HG02571 (cell line): ENCODE measurements around the gene LIPG.
"Not testable (repeated sequence)": the region's sequence is repeated elsewhere in the genome, so short reads cannot be mapped to it uniquely, and the experiment has no call there.

ENCODE experiments used
- ATAC-seq: cut with Tn5 transposase; IDR thresholded peaks from one replicate; pipeline ENCODE4 v1.9.1; 2021; ENCODE audit warnings: mild to moderate bottlenecking, moderate library complexity; ENCODE audit not compliant: unreplicated experiment

Gene LIPG

GRCh38 chr18:49546278-49546677 is 15.6 kb upstream of the LIPG start:
- ATAC-seq: no peak

- ATAC-seq: no peak
These were observed 15.1 kb upstream of the LIPG start for GRCh38 chr18:49546719-49547273.

GRCh38 chr18:49547701-49548100 is 14.2 kb upstream of the LIPG start:
- no peak for ATAC-seq

- ATAC-seq: no peak
These were observed 13.6 kb upstream of the LIPG start for GRCh38 chr18:49548229-49548636.

GRCh38 chr18:49550621-49551339 is 11.1 kb upstream of the LIPG start:
- ATAC-seq: no peak

- no peak for ATAC-seq
These were observed 8.9 kb upstream of the LIPG start for GRCh38 chr18:49553003-49553402.

GRCh38 chr18:49555641-49556040 is 6.2 kb upstream of the LIPG start:
- ATAC-seq: no peak

- no peak for ATAC-seq
These were observed 3.5 kb upstream of the LIPG start for GRCh38 chr18:49558356-49558755.

- ATAC-seq: not testable (repeated sequence)
These were observed 2.4 kb upstream of the LIPG start for GRCh38 chr18:49559326-49559931.

GRCh38 chr18:49560277-49560623 is 1.6 kb upstream of the LIPG start:
- no peak for ATAC-seq

- no peak for ATAC-seq
These were observed 1.1 kb upstream of the LIPG start for GRCh38 chr18:49560624-49561288.

- ATAC-seq: no peak
These were observed 748 bp downstream of the LIPG start for GRCh38 chr18:49562481-49563129.

GRCh38 chr18:49563130-49563540 is 1.3 kb downstream of the LIPG start:
- no peak for ATAC-seq

GRCh38 chr18:49563701-49564517 is 2.1 kb downstream of the LIPG start:
- ATAC-seq: no peak

- no peak for ATAC-seq
These were observed 2.6 kb downstream of the LIPG start for GRCh38 chr18:49564518-49564834.

- no peak for ATAC-seq
These were observed 3.2 kb downstream of the LIPG start for GRCh38 chr18:49565101-49565500.

- no peak for ATAC-seq
These were observed 3.8 kb downstream of the LIPG start for GRCh38 chr18:49565612-49566011.

- no peak for ATAC-seq
These were observed 4.4 kb downstream of the LIPG start for GRCh38 chr18:49566217-49566770.

- ATAC-seq: no peak
These were observed 5.1 kb downstream of the LIPG start for GRCh38 chr18:49566985-49567384.

- ATAC-seq: no peak
These were observed 7.9 kb downstream of the LIPG start for GRCh38 chr18:49569724-49570123.
